ENCODE results near the gene RELL2. TPM values are rescaled to one million over a fixed set of nuclear protein-coding genes. Genes with fewer than 3 reads are reported as not detected.
A peak's percentile ranks its signal among the peaks of the same experiment; 100 is the strongest.

The RELL2 gene
- total RNA-seq, 2 donors from 2014 or later, result 2.1 to 6.7 TPM

DNA sequence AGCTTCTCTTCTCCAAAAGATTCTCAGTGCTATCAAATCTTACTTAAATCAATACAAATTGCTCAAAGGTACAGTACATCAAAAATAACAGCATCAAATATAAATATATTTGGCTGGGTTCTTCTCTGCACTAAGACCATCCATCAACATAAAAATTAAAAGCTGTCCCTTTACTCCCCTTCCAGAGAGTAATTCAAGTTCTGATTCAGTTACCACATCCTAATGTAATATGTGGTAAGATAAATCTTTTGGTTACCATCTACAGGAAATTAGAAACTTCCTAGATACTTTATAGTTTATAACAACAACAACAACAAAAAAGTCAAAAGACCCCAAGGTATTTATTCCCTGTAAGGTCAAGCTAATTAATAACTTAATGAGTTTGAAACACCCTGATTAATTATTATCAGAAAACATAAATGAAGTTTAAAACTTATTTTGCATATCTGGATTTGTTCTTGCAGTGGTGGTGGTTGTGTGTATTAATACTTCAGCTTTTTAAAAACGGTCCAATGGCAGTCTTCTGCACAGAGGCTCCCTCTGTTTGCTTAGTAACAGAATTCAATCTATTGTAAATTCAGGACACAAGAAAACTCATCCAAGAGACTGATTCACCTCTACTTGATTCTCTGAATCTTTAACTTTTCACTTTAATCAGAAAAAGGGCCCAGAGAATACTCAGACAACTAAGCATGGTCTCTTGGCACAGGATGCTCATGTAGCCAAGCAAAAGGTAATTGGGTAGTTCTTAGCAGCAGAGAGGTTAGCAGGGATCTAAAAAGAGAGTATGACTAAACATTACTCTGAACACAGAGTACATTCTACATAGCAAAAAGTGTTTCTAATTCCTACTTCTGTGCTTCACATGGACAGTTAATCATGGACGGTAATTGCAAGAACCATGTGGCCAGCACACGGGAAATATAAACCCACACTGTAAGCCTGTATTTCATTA lies 38.1 kb upstream of the RELL2 start:
- Histone ChIP-seq H3K4me1 (no peaks in the 10 kb centered on the region), H3K9ac (ENCODE audit: low read depth in 2 of 2, low read length in 2 of 2) (no peak overlapping the region), H3K27me3 (no peaks in the 10 kb centered on the region), H3K4me3 (no peak overlapping the region), H3K9me3 (no peaks in the 10 kb centered on the region), H3K36me3 (no peaks in the 10 kb centered on the region), H3K27ac (no peak overlapping the region)
- intact Hi-C loops (cut with DNase I), result no loop called here
- DNase-seq, result no peak
- TF ChIP-seq, protein P1, sequence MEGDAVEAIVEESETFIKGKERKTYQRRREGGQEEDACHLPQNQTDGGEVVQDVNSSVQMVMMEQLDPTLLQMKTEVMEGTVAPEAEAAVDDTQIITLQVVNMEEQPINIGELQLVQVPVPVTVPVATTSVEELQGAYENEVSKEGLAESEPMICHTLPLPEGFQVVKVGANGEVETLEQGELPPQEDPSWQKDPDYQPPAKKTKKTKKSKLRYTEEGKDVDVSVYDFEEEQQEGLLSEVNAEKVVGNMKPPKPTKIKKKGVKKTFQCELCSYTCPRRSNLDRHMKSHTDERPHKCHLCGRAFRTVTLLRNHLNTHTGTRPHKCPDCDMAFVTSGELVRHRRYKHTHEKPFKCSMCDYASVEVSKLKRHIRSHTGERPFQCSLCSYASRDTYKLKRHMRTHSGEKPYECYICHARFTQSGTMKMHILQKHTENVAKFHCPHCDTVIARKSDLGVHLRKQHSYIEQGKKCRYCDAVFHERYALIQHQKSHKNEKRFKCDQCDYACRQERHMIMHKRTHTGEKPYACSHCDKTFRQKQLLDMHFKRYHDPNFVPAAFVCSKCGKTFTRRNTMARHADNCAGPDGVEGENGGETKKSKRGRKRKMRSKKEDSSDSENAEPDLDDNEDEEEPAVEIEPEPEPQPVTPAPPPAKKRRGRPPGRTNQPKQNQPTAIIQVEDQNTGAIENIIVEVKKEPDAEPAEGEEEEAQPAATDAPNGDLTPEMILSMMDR (IDR thresholded peaks at IDR 0.05), result no peak

- TF ChIP-seq, protein P1 (IDR thresholded peaks at IDR 0.05), result no peak
- DNase-seq, result no peak
- Histone ChIP-seq H3K4me1 (peaks cover 5% of the 10 kb centered on the region), H3K27ac (no peak overlapping the region), H3K4me3 (no peak overlapping the region), H3K9ac (ENCODE audit: low read depth in 2 of 2, low read length in 2 of 2) (no peak overlapping the region), H3K36me3 (no peaks in the 10 kb centered on the region), H3K27me3 (no peaks in the 10 kb centered on the region), H3K9me3 (no peaks in the 10 kb centered on the region)
- intact Hi-C loops (cut with DNase I), result no loop called here
Observed at GRCh38 chr5:141602606-141603005, 34.2 kb upstream of the RELL2 start.

GRCh38 chr5:141603923-141604717 lies 32.7 kb upstream of the RELL2 start:
- no peak overlapping the region for H3K4me3 ChIP-seq
- peak overlapping the region; percentile 30 to 54 for H3K9ac ChIP-seq (ENCODE audit: low read depth in 2 of 2, low read length in 2 of 2)
- H3K27me3 ChIP-seq, result no peaks in the 10 kb centered on the region
- peak; percentile 53 for DNase-seq
- H3K9me3 ChIP-seq, result no peaks in the 10 kb centered on the region
- peaks cover 5% of the 10 kb centered on the region for H3K4me1 ChIP-seq
- H3K36me3 ChIP-seq, result no peaks in the 10 kb centered on the region
- TF ChIP-seq, protein P1 (IDR thresholded peaks at IDR 0.05), result no peak
- H3K27ac ChIP-seq, result peak overlapping the region; percentile 21
- intact Hi-C loops (cut with DNase I), result no loop called here

DNA sequence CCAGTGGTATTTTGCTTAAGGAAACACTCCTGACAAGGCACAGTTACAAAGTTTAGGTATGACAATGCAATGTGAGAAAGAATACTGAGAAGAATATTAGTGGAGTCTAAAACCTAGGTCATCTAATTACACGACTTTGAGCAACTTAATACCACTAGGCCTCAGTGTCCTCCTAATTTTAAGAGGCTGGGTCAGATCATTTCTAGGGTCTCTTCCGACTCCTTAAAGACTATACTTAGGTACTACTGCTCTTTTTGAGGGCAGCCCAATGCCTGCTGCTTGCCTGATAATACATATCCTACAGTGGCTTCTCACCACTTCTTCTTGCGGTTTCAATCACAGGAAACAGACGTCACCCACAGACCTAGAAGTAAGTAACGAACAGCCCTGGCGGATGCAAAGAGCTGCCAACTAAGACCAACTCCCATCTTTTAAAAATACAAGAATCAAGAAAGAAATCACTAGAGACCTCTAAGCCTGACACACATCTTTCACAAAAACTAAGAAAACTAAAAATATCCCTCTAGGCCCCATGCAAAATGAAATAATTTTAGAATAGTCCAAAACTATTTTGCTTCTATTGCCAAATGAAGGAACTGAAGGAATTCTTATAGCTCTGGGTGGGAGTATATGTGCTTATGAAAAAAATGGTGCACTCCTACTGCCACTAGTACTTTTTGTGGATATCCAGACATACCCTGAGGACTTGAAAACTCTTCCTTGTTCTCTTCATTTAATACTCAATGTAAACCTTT lies 31.1 kb upstream of the RELL2 start:
- no peaks in the 10 kb centered on the region for H3K27me3 ChIP-seq
- DNase-seq, result peak; percentile 54
- TF ChIP-seq, protein P1 (IDR thresholded peaks at IDR 0.05), result no peak
- H3K9me3 ChIP-seq, result no peaks in the 10 kb centered on the region
- H3K4me1 ChIP-seq, result peaks cover 5% of the 10 kb centered on the region
- H3K4me3 ChIP-seq, result no peak overlapping the region
- H3K27ac ChIP-seq, result peak overlapping the region; percentile 21
- H3K9ac ChIP-seq (ENCODE audit: low read depth in 2 of 2, low read length in 2 of 2), result no peak overlapping the region
- no peaks in the 10 kb centered on the region for H3K36me3 ChIP-seq
- intact Hi-C loops (cut with DNase I), result no loop called here

- no peak overlapping the region for H3K27ac ChIP-seq
- peaks cover 5% of the 10 kb centered on the region for H3K4me1 ChIP-seq
- no peaks in the 10 kb centered on the region for H3K27me3 ChIP-seq
- no peaks in the 10 kb centered on the region for H3K36me3 ChIP-seq
- TF ChIP-seq, protein P1 (IDR thresholded peaks at IDR 0.05), result no peak
- no peak overlapping the region for H3K9ac ChIP-seq (ENCODE audit: low read depth in 2 of 2, low read length in 2 of 2)
- no peak overlapping the region for H3K4me3 ChIP-seq
- intact Hi-C loops (cut with DNase I), result no loop called here
- no peaks in the 10 kb centered on the region for H3K9me3 ChIP-seq
- DNase-seq, result no peak
Observed at GRCh38 chr5:141608046-141608445, 28.8 kb upstream of the RELL2 start.
